Loucy (cell line): Measurements from ENCODE around the gene CLEC18A.

Experiments used
- H2AFZ ChIP-seq: fragments of 200-600 bp; sonication (generic); 2 replicates; pipeline ENCODE4 v1.6.0; 2016; ENCODE audit warnings: antibody characterized with exemption, mild to moderate bottlenecking, low read length, moderate library complexity
- H3F3A ChIP-seq: fragments of 200-600 bp; 2 replicates; pipeline ENCODE4 v1.6.0; 2016; ENCODE audit warnings: antibody characterized with exemption, low read depth, mild to moderate bottlenecking
- H3K27me3 ChIP-seq: fragments of 200-600 bp; sonication (generic); 2 replicates; pipeline ENCODE4 v1.6.1; 2014; ENCODE audit warnings: low read length, mild to moderate bottlenecking; ENCODE audit not compliant: insufficient read depth, poor library complexity, severe bottlenecking
- H3K36me3 ChIP-seq: fragments of 200-600 bp; sonication (generic); 2 replicates; pipeline ENCODE4 v1.6.1; 2016; ENCODE audit warnings: low read length; ENCODE audit not compliant: insufficient read depth
- H3K4me1 ChIP-seq: fragments of 200-600 bp; sonication (generic); 2 replicates; pipeline ENCODE4 v1.5.1; 2014; ENCODE audit warnings: low read length, mild to moderate bottlenecking; ENCODE audit not compliant: insufficient read depth, poor library complexity, severe bottlenecking
- H3K4me2 ChIP-seq: fragments of 200-600 bp; sonication (generic); 2 replicates; pipeline ENCODE4 v1.6.0; 2014; ENCODE audit warnings: antibody characterized with exemption, low read length, low read depth, mild to moderate bottlenecking; ENCODE audit not compliant: poor library complexity, severe bottlenecking
- H3K4me3 ChIP-seq: fragments of 200-600 bp; sonication (generic); 2 replicates; pipeline ENCODE4 v1.5.1; 2014; ENCODE audit warnings: low read length, mild to moderate bottlenecking, mixed read lengths; ENCODE audit not compliant: poor library complexity, severe bottlenecking
- H3K79me2 ChIP-seq: fragments of 200-600 bp; sonication (generic); 2 replicates; pipeline ENCODE4 v1.6.1; 2014; ENCODE audit warnings: low read length; ENCODE audit not compliant: insufficient read depth
- H3K9ac ChIP-seq: fragments of 200-600 bp; sonication (generic); 2 replicates; pipeline ENCODE4 v1.6.0; 2014; ENCODE audit warnings: mild to moderate bottlenecking, low read depth, low read length, moderate library complexity; ENCODE audit not compliant: poor library complexity, severe bottlenecking
- H3K9me2 ChIP-seq: fragments of 200-600 bp; sonication (generic); replicated peaks from 2 replicates; pipeline ENCODE4 v1.6.1; 2016; ENCODE audit warnings: low read depth, low read length, mixed read lengths
- H3K9me3 ChIP-seq: fragments of 200-600 bp; sonication (generic); 2 replicates; pipeline ENCODE4 v1.6.1; 2014; ENCODE audit warnings: mild to moderate bottlenecking, antibody characterized with exemption, low read length, low read depth; ENCODE audit not compliant: insufficient read depth
- H4K20me1 ChIP-seq: fragments of 200-600 bp; sonication (generic); 2 replicates; pipeline ENCODE4 v1.6.0; 2014; ENCODE audit warnings: antibody characterized with exemption, low read length, mild to moderate bottlenecking; ENCODE audit not compliant: insufficient read depth, poor library complexity, severe bottlenecking
- EZH2phosphoT487 ChIP-seq: fragments of 200-600 bp; IDR thresholded peaks from 2 replicates; pipeline ENCODE4 v1.6.1; 2018; ENCODE audit warnings: antibody characterized with exemption, mild to moderate bottlenecking, moderate library complexity, borderline replicate concordance
- TF ChIP-seq, protein P1 (sequence below): fragments of 200-600 bp; sonication (generic); conservative IDR thresholded peaks from 2 replicates; pipeline ENCODE4 v1.5.1; 2014; ENCODE audit warnings: mild to moderate bottlenecking, antibody characterized with exemption, low read length

CLEC18A gene

DNA sequence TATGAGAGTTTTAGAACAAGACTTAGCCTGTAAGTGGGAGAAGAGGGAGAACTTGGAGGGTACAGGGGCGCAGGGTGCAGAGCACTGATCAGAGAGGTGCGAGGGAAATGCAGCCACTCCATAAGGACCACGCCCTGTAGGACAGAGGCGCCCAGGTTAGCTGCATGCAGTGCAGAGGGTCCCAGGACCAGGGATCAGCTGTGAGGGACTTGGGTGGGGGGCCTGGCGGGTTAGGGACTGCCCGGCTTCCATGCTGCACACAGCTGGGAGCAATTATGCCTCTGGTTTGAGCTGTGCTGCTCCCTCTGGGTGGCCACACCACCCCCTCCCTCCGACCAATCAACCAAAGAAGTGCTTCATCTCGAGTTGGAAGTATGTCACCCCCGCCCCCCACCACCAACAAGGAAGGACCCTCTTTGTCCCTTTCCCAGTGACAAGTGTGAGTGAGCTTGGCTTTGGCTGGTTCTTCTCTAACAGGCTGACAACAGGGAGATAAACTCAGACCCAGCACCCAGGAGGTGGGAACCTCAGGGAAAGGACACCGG is 22.2 kb upstream of the CLEC18A start:
- no peaks in the 10 kb centered on the region for H3K27me3 ChIP-seq
- H3K9me3 ChIP-seq, result no peaks in the 10 kb centered on the region
- peaks cover 3% of the 10 kb centered on the region for H3K4me1 ChIP-seq
- H2AFZ ChIP-seq, result no peak overlapping the region
- no peaks in the 10 kb centered on the region for H4K20me1 ChIP-seq
- no peak overlapping the region for H3K9ac ChIP-seq
- no peaks in the 10 kb centered on the region for H3K9me2 ChIP-seq
- H3K4me3 ChIP-seq, result no peak overlapping the region
- H3K36me3 ChIP-seq, result peaks cover 5% of the 10 kb centered on the region; the same call in 1 of the 2 replicates
- H3K79me2 ChIP-seq, result no peaks in the 10 kb centered on the region
- TF ChIP-seq EZH2phosphoT487, result no peak
- TF ChIP-seq, protein P1, sequence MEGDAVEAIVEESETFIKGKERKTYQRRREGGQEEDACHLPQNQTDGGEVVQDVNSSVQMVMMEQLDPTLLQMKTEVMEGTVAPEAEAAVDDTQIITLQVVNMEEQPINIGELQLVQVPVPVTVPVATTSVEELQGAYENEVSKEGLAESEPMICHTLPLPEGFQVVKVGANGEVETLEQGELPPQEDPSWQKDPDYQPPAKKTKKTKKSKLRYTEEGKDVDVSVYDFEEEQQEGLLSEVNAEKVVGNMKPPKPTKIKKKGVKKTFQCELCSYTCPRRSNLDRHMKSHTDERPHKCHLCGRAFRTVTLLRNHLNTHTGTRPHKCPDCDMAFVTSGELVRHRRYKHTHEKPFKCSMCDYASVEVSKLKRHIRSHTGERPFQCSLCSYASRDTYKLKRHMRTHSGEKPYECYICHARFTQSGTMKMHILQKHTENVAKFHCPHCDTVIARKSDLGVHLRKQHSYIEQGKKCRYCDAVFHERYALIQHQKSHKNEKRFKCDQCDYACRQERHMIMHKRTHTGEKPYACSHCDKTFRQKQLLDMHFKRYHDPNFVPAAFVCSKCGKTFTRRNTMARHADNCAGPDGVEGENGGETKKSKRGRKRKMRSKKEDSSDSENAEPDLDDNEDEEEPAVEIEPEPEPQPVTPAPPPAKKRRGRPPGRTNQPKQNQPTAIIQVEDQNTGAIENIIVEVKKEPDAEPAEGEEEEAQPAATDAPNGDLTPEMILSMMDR, result no peak
- no peak overlapping the region for H3K4me2 ChIP-seq
- H3F3A ChIP-seq, result no peaks in the 10 kb centered on the region

DNA sequence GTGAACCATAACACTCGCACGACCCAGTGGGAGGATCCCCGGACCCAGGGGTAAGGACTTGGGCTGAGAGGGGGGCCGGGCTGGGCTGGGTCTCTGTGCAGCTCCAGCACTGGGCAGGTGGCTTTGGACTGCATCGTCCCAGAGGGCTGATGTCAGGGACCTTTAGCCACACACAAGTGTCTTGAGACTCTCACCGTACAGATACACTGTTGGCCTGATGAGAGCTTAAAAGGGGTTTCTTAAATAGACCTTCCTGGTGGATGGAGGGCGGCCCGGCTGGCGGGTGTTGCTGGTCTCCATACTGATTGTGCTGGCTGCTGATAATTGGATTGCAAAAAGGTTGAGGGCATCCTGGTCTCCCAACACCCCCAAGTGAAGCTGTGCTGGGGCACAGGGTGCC is 21.7 kb upstream of the CLEC18A start:
- Histone ChIP-seq H3K27me3 (no peaks in the 10 kb centered on the region), H3K36me3 (peaks cover 5% of the 10 kb centered on the region; the same call in 1 of the 2 replicates), H3K9ac (no peak overlapping the region), H4K20me1 (no peaks in the 10 kb centered on the region), H3K9me2 (no peaks in the 10 kb centered on the region), H3K4me2 (no peak overlapping the region), H3K4me3 (no peak overlapping the region), H3K4me1 (peaks cover 3% of the 10 kb centered on the region), H3F3A (no peaks in the 10 kb centered on the region), H3K9me3 (no peaks in the 10 kb centered on the region), H3K79me2 (no peaks in the 10 kb centered on the region), H2AFZ (no peak overlapping the region)
- TF ChIP-seq EZH2phosphoT487, result no peak
- TF ChIP-seq, protein P1, result no peak

GRCh38 chr16:69930117-69930776 is 20.9 kb upstream of the CLEC18A start:
- no peaks in the 10 kb centered on the region for H3F3A ChIP-seq
- no peak overlapping the region for H3K4me2 ChIP-seq
- H3K9me3 ChIP-seq, result no peaks in the 10 kb centered on the region
- no peaks in the 10 kb centered on the region for H3K27me3 ChIP-seq
- H3K4me3 ChIP-seq, result no peak overlapping the region
- no peak overlapping the region for H3K9ac ChIP-seq
- H4K20me1 ChIP-seq, result no peaks in the 10 kb centered on the region
- H3K4me1 ChIP-seq, result peaks cover 3% of the 10 kb centered on the region
- no peak for TF ChIP-seq EZH2phosphoT487
- TF ChIP-seq, protein P1, result peak; percentile 72
- H2AFZ ChIP-seq, result no peak overlapping the region
- peaks cover 5% of the 10 kb centered on the region; the same call in 1 of the 2 replicates for H3K36me3 ChIP-seq
- H3K79me2 ChIP-seq, result no peaks in the 10 kb centered on the region
- H3K9me2 ChIP-seq, result no peaks in the 10 kb centered on the region
